Activated naive CD4-positive, alpha-beta T cell treated with anti-CD3 and anti-CD28 coated beads, Interleukin-2, amount 50 U/mL, for 72 hours (primary cell): ENCODE measurements around the gene DEFB129. TPM values are rescaled to one million over a fixed set of nuclear protein-coding genes. Genes with fewer than 3 reads are reported as not detected.

Source experiments
- ATAC-seq, 2 donors: fragments of 150-1000 bp; cut with Tn5 transposase; 2 replicates each; pipeline ENCODE4 v1.10.0; 2021; ENCODE audit warnings: mild to moderate bottlenecking in 2 of 2, moderate library complexity in 2 of 2
- DNase-seq, 2 donors: peaks; one replicate each; pipeline ENCODE4 v3.0.0; 2021 to 2022; ENCODE audit warnings: low spot score in 2 of 2
- H3K27ac Mint-ChIP-seq, 2 donors: one replicate each; pipeline ENCODE4 v1.8.0; 2022; ENCODE audit warnings: mild to moderate bottlenecking in 2 of 2, mixed read lengths in 2 of 2
- H3K36me3 Mint-ChIP-seq, 2 donors: one replicate each; pipeline ENCODE4 v1.8.0; 2022; ENCODE audit warnings: mixed read lengths in 2 of 2
- H3K9me3 Mint-ChIP-seq, 2 donors: one replicate each; pipeline ENCODE4 v1.8.0; 2022; ENCODE audit warnings: mixed read lengths in 2 of 2
- total RNA-seq, 2 donors: library from RNA; stranded (reverse); gene quantifications; one replicate each; pipeline ENCODE4 v1.2.3, GENCODE V29; 2022

The DEFB129 gene
- total RNA-seq, 2 donors from 2014 or later = not detected

DNA sequence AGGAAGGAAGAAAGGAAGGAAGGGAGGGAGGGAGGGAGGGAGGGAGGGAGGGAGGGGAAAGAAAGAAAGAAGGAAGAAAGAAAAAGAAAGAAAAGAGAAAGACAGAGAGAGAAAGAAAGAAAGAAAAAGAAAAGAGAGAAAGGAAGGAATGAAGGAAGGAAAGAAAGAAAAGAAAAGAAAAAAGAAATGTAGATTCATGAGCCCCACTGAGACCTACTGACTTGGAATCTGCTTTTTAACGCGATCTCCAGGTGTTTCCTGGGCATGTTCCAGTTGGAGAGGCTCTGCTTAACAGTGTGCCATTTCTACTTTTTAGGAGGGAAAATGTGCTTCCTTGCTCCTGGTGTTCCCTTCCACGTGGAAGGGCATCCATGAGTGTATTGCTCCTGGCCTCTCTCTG, 46.8 kb downstream of the DEFB129 start:
- DNase-seq (no peak), ATAC-seq (no peak)
- Mint-ChIP-seq H3K9me3 (no peaks in the 10 kb centered on the region), H3K27ac (no peak overlapping the region), H3K36me3 (peaks cover 5 to 9% of the 10 kb centered on the region in 2 donors)

DNA sequence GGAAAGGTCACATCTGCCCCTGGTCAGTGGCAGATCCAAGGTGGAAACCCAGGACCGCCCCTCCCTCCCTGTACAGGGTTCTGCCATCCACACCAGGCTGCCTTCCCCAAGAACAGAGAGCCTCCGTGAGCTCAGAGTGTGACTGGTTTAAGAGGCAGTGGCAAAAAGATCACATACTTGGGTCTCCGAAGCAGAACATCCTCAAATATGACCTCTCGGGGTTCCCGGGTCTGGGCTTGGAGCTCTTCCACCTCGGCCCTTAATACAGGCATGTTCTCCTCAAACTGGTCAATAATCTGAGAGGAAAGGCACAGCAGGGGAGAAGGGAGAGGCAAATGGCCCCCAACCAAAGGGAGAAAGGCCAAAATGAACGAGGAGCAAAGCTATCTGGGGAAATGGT, 48.7 kb downstream of the DEFB129 start:
- DNase-seq = no peak
- Mint-ChIP-seq H3K9me3 (no peaks in the 10 kb centered on the region), H3K36me3 (peaks cover 5 to 9% of the 10 kb centered on the region in 2 donors), H3K27ac (no peak overlapping the region)
- no peak for ATAC-seq

DNA sequence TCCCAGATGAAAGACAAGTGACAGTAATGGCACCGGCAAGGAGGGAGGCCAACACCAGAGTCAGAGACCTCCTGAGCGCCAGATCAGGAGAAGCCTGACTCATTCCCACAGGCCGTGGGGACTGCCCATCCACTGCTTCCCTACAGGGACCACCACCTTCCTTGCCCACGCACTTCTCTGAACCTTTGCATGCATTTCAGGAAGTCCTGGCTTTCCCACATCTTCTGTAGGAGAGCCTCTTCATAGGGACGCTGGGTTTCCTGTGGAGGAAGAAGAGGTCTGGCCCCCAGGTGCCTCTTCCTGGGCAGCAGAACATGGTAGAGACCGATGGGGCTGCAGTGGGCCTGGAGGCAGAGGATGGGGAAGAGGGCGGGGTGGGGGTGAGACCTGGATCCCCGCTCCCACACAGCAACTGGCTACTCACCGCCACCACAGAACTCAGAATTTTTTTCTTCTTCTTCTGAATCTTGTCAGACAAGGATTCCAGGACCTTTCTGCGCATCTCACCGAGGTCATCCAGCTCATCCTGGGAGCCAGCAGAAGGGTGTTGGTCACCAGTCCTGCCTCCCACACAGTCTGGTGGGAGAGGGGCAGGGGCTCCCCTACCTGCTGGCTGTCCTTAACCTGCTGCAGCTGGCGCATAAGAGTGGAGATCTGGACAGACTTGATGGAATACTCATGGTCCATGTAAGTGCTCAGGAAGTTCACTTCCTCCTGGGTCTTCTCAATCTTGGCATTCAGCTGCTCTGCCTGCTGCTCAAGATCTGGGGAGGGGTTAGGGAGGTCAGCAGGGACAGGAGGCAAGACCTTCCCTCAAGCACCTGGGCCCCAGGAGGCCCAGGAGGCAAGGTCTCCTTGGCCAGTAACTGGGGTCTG, 49.8 kb downstream of the DEFB129 start:
- H3K36me3 Mint-ChIP-seq = peaks cover 5 to 9% of the 10 kb centered on the region in 2 donors
- DNase-seq (no peak), ATAC-seq (no peak)
- H3K9me3 Mint-ChIP-seq = no peaks in the 10 kb centered on the region
- H3K27ac Mint-ChIP-seq = peak overlapping the region in 1 of 2 donors; percentile 6

DNA sequence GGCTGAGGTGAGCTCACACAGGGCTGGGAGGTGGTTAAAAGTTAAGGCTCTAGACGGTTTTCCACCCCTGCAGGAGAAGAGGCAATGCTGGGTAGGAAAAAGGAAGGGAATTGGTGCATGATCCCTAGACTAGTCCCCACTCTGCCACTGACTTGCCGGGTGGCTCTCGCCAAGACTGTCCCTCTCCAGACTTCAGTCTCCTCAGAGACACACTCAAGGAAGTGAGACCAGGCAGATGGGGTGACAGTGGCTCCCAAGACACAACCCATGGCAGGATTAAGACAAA, 50.4 kb downstream of the DEFB129 start:
- Mint-ChIP-seq H3K36me3 (peaks cover 5 to 9% of the 10 kb centered on the region in 2 donors), H3K27ac (peak overlapping the region in 1 of 2 donors; percentile 6), H3K9me3 (no peaks in the 10 kb centered on the region)
- DNase-seq (no peak), ATAC-seq (no peak)

DNA sequence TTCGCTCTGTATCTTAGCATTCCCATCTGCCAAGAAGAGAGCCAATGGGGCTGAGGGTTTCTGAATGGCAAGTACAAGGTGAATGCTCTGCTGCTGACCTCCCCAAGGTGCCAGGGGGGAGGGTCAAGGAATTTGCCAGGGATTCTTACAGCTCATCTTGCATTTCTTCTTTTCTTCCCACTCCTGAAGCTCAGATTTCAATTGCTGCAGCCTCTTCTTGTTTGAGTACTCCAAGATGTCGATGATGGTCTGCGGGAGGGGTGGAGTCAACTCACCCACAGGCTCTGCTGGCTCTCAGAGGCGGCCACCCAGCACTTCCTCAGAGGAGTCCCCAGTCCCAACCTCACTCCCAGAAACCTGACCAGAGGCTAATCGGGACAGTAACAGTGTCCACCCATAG, 51.1 kb downstream of the DEFB129 start:
- DNase-seq (no peak), ATAC-seq (no peak)
- peaks cover 5 to 9% of the 10 kb centered on the region in 2 donors for H3K36me3 Mint-ChIP-seq

DNA sequence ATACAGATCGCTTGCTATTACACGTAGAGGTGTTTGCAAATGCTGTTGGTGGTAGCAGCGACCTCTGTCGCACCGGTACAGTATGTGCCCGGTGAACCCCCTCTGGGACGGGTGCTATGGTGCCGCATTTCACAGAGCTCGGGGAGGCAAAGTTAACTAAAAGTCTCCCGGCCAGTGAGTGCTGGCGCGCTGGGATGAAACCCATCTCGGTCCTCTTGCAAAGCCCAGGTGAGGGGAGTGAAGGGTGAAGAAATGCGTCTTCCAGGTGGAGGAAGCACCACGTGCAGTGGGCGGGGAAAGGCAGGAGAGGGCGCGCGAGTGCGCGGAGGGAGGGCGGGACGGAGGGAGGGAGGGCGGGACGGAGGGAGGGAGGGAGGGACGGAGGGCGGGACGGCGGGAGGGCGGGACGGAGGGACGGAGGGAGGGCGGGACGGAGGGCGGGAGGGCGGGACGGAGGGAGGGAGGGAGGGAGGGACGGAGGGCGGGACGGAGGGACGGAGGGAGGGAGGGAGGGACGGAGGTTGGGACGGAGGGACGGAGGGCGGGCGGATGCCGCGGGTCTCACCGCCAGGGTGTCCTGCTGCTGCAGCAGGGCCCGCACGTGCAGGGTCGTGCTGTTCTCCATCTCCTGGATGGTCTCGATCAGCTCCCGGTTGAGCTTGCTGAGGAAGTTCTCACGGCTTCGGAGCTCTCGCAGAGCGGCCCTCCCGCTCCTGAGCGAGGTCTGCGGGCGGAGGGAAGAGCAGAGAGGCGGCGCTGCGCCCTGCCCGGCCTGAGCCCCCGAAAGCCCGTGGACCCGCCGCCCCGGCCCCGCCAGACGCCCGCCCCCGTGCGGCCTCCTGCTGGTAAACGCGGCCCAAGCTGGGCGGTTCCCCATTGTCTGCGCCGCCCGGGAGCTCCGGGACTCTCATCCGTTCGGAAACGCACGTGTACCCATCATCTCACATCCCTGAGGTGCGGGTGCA, 51.8 kb downstream of the DEFB129 start:
- H3K36me3 Mint-ChIP-seq = peaks cover 5 to 9% of the 10 kb centered on the region in 2 donors
- H3K9me3 Mint-ChIP-seq = no peaks in the 10 kb centered on the region
- no peak overlapping the region for H3K27ac Mint-ChIP-seq
- ATAC-seq = no peak
- DNase-seq = no peak

More for the DNA sequence above, 51.1 kb downstream of the DEFB129 start:
- no peak overlapping the region for H3K27ac Mint-ChIP-seq
- H3K9me3 Mint-ChIP-seq = no peaks in the 10 kb centered on the region

Other genes with a start within 250 kb of the DEFB129 start
- gene DEFB125, start 139.6 kb upstream of the DEFB129 start, total RNA-seq = not detected
- gene DEFB126, start 84.7 kb upstream of the DEFB129 start, total RNA-seq = not detected
- gene DEFB127, start 69.8 kb upstream of the DEFB129 start, total RNA-seq = not detected
- not detected for gene DEFB128, start 37.5 kb upstream of the DEFB129 start, total RNA-seq
- not detected for gene DEFB132, start 30.5 kb downstream of the DEFB129 start, total RNA-seq
- gene C20orf96, start 63.5 kb downstream of the DEFB129 start, total RNA-seq = 10 to 100 TPM; 10.1 to 10.3 TPM
- gene ZCCHC3, start 70.3 kb downstream of the DEFB129 start, total RNA-seq = 10 to 100 TPM; 15.4 to 17.0 TPM
- gene SOX12, start 98.3 kb downstream of the DEFB129 start, total RNA-seq = 10 to 100 TPM in 1 of 2 donors, 1 to 10 TPM in 1; 4.9 to 11.8 TPM
- gene NRSN2, start 119.9 kb downstream of the DEFB129 start, total RNA-seq = 1 to 10 TPM; 4.2 to 8.5 TPM
- 10 to 100 TPM; 31.3 to 39.4 TPM for gene TRIB3, start 153.5 kb downstream of the DEFB129 start, total RNA-seq
- gene RBCK1, start 181.0 kb downstream of the DEFB129 start, total RNA-seq = 100 to 1,000 TPM; 113 to 150 TPM
- 10 to 100 TPM; 20.2 to 23.9 TPM for gene TBC1D20, start 235.3 kb downstream of the DEFB129 start, total RNA-seq